NCI-H187 (cell line): ENCODE data around the gene MTAP.

Experiments
- DNase-seq, 2 experiments: peaks; one replicate each; lab custom pipeline; 2025; lab: John Stamatoyannopoulos, UW

The MTAP gene

DNA sequence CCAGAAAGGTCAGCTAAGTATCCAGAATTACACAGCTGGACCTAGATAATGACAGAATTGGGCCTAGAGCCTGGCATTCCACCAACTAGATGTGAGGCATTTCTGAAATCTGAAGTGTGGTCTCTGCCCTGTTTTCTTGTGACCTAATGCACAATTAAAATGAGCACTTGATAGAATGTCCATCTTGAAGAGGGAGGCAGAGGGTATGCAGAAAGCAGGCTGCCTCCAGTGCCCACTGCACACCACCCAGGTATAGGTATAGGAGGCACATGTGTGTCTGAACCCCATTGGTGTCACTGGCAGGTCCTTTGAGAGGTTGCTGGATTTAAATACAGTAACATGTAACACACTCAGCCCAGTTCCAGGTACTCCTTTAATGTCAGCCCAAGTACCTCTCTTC is 2.4 kb downstream of the MTAP start:
- DNase-seq: no peak

DNA sequence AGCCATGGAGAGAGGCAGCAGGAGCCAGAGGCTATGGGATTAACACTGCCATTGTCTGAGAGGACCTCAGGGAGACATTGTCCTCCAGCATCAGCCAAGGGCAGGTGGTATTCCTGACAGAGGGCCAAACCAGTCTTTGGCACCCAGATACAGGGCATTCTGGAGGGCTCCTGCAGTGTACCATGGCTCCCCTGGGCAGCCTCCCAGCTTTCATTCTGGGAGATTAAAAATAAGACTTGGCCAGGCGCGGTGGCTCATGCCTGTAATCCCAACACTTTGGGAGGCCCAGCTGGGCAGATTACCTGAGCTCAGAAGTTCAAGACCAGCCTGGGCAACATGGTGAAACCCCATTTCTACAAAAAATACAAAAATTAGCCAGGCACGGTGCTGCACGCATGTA is 4.2 kb downstream of the MTAP start:
- no peak for DNase-seq

DNA sequence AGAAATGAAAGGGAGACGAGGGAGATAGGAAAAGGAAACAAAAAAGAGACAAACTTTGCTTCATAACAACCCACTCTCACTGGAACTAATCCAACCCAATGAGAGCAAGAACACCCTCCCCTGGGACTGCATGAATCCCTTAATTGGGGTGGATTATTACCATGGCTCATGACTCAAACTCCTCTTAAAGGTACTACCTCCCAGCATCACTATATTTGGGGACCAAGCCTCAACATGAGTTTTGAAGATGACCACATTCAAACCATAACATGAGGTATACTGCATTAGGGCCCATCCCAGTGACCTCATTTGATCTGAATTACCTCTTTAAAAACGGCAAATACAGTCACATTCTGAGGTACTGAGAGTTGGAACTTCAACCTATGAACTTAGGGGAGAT is 8.0 kb downstream of the MTAP start:
- DNase-seq: no peak

DNA sequence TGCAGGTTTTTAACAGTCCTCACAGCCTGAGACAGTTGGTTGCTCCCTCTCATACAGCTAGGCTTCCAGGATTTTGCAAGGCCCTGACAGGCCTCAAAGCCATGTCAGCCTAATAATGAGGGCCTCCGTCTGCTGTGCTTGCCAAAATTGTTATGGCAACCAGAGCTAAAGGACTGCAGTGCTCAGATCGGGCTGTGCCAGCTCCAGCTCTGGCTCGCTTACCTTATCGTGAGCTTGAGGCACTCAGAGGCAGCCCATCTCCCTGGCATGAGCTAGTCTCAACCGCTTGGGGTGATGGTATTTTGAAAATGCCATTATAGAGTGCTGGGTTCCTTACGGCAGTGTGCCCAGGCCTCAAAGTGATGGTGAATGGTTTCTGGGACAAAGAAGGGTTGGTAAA is 8.4 kb downstream of the MTAP start:
- DNase-seq: no peak

DNA sequence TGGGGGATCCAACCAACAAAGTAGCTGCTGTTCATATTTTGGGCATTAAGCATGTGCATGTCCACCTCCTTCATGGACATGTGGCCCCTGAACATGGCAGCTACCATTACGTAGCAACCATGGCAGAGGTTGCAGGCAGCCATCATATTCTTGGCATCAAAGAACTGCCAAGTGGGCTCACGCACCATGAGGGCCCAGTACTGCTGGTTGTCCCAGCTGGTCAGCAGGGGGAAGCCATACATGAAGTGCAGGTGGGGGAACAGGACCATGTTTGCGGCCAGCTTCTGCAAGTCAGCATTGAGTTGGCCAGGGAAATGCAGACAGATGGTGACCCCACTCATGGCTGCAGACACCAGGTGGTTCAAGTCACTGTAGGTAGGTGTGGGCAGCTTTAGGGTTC is 9.5 kb downstream of the MTAP start:
- no peak for DNase-seq

DNA sequence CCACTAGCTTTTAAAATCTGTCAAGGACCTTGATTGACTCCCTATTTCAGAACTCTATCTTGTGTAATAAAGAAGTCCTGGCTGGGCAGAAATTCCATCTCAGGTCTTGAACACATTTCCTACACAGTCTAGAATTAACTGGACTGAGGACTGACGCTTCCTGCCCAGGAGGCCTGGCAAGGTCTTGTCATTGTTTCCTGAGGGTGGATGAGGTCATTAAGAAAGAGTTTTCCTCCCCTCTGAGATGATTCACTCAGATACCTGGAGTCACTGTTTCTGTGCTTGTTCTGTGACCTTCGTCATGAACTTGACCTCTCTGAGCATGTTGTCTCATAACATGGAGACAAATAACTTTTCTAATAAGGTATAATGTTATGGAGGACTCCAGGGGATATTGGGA is 10.0 kb downstream of the MTAP start:
- no peak for DNase-seq

DNA sequence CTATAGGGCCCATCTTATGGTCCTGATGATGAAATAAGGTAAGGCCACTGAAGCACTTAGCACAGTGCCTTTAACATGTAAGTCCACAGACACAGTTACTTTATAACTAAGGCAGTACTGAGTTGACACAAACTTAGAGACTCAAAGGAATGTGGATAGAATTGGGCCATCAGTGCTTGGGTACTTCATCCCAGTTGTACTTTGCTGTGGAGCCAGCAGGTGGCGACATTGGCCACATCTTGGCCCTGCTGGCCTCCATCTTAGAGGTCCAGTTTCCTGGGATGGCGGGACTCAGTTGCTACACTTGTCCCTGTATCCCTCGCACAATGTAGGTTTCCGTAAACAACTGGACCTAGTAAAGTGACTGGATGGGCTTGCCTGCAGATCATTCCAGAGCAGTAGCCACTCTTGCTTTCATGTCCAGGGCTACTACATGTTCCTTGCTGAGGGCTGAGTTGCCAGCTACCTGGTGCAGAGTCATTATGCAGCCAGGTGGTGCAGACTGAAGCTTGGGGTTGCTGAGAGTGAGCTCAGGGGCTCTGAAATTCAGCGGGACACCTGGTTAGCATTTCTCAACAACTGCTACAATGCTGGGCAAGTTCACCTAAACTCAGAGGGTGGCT is 10.6 kb downstream of the MTAP start:
- DNase-seq: peak in 1 of 2 experiments; percentile 40

DNA sequence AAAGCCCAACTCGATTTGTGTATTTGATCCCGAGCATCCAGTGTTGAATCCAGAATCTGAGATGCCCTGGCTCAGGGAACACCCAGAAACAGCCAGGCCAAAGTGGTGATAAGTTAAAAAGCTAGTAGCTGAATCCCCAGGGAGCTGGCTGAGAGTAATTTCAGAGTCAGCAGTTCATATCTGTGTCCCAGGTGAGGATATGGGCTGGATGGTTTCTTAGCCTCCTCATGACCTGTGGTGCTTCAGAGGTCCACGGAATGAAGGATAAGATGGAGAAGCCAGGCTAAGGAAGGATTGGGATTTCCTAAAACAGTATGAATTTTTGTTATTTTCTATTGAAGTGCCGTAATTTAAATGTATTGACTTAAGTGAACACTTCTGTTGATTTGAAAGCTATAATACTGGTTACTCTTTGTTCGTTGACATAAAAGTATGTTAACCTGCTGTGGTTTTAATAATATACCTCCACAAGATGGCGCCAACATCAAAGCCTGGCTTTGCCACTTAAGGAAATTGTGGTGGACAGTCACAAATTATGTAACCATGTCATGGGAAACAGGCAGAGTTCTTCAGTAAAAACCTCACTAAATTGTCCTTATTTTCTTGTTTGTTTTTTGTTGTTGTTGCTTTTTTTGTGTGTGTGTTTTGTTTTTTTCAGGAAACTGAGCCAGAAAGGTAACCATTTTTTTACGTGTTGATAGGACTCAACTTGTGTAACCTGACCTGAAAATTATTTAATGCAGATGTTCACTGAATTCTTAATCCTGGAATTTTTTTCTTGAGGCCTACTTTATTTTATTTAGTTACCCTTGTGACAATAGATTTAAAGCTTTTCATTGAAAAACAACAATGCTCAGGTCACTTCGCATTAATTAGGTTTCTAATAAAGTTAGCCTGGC is 11.4 kb downstream of the MTAP start:
- DNase-seq: peak; percentile 36 to 62

DNA sequence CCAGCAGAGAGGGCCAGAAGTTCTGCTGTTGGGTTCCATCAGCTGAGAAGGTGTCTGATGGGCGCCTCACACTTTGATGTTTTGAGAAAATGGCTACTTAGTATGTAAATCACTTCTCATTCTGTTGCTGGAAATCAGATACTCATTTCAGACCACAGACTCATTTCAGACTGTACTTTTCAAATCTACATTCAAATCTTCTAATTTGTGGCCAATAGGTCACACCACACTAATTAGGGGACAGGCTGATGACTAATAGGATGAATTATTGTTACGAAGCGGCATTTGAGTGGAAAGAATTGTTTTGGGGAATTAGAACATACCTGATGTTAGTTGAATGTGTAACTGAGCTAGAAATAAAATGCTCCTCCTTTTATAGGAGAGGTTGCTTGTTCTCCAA is 13.2 kb downstream of the MTAP start:
- no peak for DNase-seq

DNA sequence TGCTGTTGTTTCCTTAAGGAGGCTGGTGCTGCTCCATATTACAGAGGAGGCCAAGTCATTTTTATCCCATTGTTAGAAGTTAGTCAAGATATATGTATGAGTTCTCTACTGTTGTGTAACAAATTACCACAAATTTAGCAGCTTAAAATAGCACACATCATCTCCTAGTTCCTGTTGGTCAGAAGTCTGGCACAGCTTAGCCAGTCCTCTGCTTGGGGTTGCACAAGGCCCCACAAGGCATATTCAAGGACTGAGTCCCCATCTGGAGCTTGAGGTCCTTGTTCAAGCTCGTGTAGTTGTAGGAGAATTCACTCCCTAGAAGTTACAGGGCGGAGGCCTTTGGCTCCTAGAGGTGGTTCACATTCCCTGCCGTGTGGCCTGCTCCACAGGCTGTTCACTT is 14.7 kb downstream of the MTAP start:
- DNase-seq: no peak

DNA sequence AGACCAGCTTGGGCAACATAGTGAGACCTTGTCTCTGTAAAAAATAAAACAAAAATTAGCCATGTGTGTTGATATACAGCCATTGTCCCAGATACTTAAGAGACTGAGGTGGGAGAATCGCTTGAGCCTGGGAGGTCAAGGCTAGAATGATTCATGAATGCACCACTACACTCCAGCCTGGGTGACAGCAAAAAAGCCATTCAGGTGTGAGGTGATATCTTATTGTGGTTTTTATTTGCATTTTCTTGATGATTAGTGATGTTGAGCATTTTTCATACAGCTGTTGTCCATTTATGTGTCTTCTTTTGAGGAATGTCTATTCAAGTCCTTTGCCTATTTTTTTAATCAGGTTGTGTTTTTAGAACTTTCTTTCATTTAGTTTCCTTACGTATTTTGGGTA is 23.2 kb downstream of the MTAP start:
- DNase-seq: no peak

DNA sequence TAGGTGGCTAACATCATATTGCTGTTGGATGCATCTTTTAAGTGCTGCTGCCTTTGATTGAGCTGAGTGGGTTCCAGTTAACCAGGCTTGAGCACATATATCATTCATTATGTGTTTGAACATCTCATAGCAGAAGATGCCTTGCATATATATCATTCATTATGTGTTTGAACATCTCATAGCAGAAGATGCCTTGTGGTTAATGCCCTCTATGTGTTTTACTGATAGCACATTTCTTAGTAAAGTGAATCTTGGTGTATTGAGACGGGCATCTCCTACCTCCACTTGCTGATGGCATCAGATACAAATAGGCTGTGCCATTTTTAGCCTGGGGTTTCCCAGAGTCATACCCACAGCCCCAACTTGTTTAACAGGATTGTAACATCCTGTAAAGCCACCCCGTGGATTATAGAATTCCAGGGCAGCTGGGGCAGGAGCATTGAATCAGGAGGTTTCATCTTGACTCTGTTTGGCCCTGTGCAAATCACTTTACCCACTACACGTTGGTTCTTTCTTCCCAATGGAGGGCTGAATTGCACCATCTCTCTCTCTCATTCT is 26.5 kb downstream of the MTAP start:
- DNase-seq: no peak

DNA sequence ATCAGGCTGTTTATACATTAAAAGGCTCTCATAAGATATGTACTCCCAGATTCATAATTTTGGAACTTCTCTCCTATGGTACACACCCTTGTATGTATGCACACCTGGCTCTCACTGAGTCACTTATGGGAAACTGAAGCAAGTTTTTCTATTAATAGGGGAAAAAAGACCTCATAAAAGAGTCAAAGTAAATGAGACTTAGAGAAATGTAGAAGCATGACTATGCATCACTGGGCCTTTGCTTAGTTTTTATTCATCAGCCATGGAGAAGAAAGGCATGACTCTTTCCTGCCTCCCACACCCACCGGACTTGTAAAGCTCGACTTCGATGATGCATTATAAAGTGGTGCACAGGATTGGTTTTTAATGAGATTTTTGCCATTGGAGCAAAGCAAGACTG is 28.2 kb downstream of the MTAP start:
- no peak for DNase-seq

DNA sequence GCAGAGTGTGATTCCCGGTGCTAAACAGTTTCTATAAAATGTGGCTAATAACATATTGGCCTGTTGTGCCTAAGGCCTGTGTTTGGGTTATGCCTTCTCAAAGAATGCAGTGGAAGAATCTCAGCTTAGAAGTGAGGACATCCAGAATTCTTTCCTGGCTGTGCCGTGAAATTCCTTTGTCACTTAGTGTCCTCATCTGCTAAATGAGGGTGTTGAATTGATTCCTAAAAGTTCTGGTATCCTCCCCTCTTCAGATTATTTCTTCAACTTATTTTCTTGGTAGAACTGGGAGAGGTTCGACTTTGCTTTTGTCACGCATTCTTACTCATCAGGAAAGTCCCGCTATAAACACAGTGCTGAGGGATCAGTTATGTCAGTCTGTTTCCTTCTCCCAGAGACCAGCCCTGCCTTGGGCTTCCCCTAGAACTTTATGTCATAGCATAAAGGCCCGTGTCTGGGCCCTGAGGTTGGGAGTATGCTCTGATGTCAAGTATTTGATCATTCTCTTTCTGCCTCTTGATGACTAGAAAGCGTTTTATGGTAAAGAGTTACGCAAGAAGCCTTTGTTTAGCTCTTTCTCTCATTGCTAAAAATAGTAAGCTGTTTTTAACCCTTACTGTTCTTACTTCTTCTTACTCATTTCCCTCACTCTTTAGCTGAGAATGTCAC is 29.5 kb downstream of the MTAP start:
- no peak for DNase-seq

DNA sequence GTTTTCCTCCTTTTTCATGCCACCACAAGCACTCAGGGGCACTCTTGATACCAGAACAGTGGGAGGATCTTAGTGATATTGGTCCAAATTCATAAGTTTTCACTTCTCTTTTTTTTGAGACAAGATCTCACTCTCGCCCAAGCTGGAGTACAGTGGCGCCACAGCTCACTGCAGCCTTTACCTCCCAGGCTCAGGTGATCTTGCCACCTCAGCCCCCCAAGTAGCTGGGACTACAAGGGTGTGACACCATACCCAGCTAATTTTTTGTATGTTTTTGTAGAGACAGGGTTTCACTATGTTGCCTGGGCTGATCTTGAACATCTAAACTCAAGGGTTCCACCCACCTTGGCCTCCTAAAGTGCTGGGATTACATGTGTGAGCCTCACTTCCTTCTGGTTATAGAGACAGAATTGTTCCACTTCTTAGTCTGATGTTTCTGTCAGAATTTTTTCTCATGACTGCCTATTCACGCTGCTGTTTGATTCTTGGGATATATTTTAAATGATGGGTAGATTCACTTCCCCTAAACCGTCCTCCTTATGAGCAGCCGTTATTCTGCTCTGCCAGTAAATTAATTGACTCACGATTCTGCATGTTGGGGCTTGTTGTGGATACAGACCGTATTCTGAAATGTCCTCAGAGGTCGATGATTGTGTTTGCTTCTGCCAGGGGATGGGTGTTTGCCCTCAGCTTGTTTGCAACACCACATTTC is 30.8 kb downstream of the MTAP start:
- no peak for DNase-seq

DNA sequence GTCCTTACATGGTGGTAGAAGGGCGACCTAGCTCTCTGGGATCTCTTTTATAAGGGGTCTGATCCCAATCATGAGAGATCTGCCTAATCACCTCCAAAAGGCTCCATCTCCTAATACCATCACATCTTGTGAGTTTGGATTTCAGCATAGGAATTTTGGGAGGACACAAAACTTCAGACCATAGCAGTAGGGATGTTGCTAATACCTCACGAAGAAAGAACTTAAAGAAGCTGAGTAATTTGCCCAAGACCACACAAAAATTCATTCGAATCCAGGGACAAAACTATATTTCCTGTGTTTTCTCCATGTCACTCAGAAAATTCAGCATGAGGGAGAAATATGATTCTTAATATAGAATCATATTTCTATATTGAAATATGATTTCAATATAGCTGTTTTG is 32.7 kb downstream of the MTAP start:
- no peak for DNase-seq

DNA sequence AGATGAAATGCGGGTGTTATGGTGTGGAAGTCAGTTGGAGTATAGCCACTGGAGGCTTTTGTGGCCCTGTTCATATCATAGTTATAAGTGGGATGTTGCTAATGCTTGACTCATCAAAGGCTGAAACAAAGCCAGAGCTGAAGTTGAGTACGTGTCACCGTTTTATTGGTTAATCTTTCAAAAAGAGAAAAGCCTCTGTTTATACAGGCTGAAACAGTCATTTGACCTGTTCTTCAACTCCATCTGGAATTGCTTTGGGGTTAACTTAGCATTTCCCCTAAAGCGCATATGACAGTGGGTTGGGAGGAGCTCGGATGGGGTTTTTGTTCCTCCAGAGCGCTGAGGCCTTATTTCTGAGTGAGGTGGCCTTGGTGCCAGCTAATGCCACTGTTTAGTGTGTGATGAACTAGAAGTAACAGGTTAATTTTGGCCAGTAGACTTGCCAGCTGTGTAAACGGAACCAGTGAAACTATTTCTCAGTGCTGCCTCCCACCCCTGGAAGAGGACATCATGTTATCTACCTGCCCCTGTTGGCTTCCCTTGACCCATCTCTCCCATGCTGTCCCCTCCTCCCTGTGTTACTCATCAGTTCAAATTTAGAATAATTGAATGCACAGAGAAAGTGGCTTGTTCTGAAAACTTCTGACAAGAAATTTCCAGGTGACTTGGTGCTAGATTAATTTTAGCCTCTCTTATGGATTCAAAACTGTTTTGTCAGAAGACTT is 34.2 kb downstream of the MTAP start:
- DNase-seq: no peak

DNA sequence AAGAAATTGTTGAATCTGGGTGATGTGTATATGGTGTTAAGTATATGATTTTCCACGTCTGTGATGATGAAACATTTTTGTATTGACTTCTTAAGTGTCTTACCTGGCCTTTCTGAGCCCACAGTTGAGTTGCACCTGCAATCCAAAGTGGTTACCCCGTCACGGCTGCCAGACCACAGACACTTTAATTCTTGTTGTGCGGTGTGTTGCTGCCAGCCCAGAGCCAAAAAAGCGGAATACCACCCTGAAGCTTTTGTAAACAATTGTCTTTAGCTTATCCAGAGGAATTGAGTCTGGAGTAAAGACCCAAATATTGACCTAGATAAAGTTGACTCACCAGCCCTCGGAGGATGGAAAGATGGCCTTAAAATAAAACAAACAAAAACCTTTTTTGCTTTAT is 35.1 kb downstream of the MTAP start:
- DNase-seq: no peak

DNA sequence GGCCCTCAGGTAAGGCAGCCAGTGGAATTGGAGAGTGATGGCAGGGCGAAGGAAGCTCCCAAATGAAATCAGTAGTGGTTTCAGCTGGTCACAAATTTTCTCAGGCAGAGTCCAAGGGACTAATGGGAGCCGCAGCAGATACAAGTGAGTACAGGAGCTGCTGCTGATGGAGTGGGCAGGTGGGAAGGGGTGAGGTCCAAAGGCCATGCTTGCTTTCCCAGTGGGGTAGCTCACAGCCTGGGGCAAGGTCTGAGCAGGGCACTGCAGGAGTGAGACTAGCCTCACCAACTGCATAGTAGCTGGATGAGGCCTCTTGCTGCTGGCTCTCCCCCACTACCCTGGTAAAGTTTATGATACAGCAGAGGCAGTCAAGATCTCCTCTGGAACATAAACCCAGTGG is 38.2 kb downstream of the MTAP start:
- DNase-seq: no peak

DNA sequence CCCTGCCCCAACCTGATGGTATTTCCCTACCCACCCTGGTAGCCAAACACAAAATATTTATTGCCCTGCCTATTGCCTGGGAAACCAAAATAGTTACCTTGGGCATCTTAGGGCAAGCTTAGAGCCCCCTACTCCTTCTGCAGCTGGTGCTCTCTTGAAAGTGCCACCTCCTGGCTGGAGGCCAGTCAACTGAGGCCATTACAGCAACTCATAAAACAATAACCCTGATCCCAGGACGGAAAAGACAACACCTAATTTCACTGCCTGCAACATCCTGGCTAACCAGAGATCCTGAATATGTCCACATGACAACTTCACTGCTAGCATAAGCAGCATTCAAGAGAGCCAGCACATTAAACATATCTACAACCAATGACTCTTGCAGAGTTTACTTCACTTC is 38.7 kb downstream of the MTAP start:
- no peak for DNase-seq

DNA sequence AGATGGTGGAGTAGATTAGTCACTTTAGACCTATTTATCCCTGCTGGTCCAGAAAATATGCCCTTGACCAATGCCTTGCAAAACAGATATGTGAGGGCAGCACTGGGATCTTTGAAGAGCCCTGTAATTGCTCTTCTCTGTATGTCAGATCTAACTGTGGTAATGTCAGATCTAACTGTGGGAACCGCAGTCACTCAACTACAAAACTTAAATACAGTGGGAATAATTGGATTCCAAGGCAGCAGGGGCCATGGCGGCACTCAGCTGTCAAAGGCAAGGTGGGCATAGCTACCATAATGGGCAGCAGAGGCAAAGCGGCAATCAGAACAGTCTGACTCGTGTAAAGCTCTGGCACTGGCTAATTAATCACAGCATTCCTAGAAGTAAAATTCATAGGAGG is 46.2 kb downstream of the MTAP start:
- DNase-seq: no peak

DNA sequence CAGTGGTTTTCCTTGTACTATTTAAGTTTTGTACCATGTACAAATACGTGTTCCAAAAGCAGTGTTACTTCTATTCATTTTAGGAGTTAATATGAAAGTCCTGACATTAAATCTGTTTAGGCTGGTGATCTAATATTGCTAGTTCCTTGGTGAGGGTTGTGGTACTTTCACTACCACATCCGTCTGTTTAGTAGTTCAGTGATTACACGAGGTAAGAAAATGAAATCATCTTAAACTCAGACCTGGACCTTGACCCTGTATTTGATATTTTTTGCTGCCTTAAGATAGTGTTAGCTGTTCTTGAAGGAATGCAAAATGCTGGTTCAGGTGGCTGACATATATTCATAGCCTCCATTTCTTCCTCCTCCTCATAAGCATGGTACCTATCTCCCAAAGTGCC is 50.3 kb downstream of the MTAP start:
- no peak for DNase-seq
